SK-N-SH treated with all-trans-retinoic acid at 6 μM for 48 hours (cell line): ENCODE results near the gene UPP2.

Source experiments
- ARNTL ChIP-seq: fragments of 450-650 bp; formaldehyde crosslinking; IDR thresholded peaks from 2 replicates; pipeline ENCODE4 v1.5.0; 2020; ENCODE audit warnings: low read depth, mild to moderate bottlenecking, moderate library complexity, borderline replicate concordance
- ESRRG ChIP-seq: fragments of 250-450 bp; sonication (Bioruptor Pico); IDR thresholded peaks from 2 replicates; pipeline ENCODE4 v1.6.1; 2021; ENCODE audit warnings: mild to moderate bottlenecking
- GLIS3 ChIP-seq: fragments of 250-450 bp; sonication (Bioruptor Pico); IDR thresholded peaks from 2 replicates; pipeline ENCODE4 v1.5.0; 2020; ENCODE audit warnings: mild to moderate bottlenecking, moderate library complexity
- OSR1 ChIP-seq: fragments of 250-450 bp; sonication (Bioruptor Pico); IDR thresholded peaks from 2 replicates; pipeline ENCODE4 v1.8.0; 2022; ENCODE audit warnings: moderate library complexity, mild to moderate bottlenecking, inconsistent platforms
- PATZ1 ChIP-seq: fragments of 250-450 bp; sonication (Bioruptor Pico); IDR thresholded peaks from 2 replicates; pipeline ENCODE4 v1.8.0; 2020; ENCODE audit warnings: mild to moderate bottlenecking, moderate library complexity, borderline replicate concordance
- SNAI2 ChIP-seq: fragments of 250-450 bp; sonication (Bioruptor Pico); IDR thresholded peaks from 2 replicates; pipeline ENCODE4 v1.5.0; 2020; ENCODE audit warnings: mild to moderate bottlenecking, moderate library complexity
- TCF4 ChIP-seq: fragments of 250-450 bp; sonication (Bioruptor Pico); IDR thresholded peaks from 2 replicates; pipeline ENCODE4 v1.8.0; 2021; ENCODE audit warnings: mild to moderate bottlenecking, moderate library complexity, borderline replicate concordance
- ZC3H10 ChIP-seq: fragments of 250-450 bp; sonication (Bioruptor Pico); IDR thresholded peaks from 2 replicates; pipeline ENCODE4 v1.5.1; 2021; ENCODE audit warnings: mild to moderate bottlenecking, moderate library complexity
- ZFP30 ChIP-seq: fragments of 450-650 bp; formaldehyde crosslinking; IDR thresholded peaks from 2 replicates; pipeline ENCODE4 v1.5.0; 2022; ENCODE audit warnings: mild to moderate bottlenecking, moderate library complexity
- ZNF70 ChIP-seq: fragments of 450-650 bp; formaldehyde crosslinking; IDR thresholded peaks from 2 replicates; pipeline ENCODE4 v1.5.0; 2020; ENCODE audit warnings: mild to moderate bottlenecking, moderate library complexity
- ZNF8 ChIP-seq: fragments of 450-650 bp; formaldehyde crosslinking; IDR thresholded peaks from 2 replicates; pipeline ENCODE4 v1.5.0; 2020; ENCODE audit warnings: mild to moderate bottlenecking, moderate library complexity

- no peak for TF ChIP-seq ZC3H10 (CRISPR knock-in tag)
- no peak for TF ChIP-seq PATZ1 (CRISPR knock-in tag)
- TF ChIP-seq ZNF70 (CRISPR knock-in tag) = no peak
- no peak for TF ChIP-seq SNAI2 (CRISPR knock-in tag)
- no peak for TF ChIP-seq ESRRG (CRISPR knock-in tag)
- TF ChIP-seq ZFP30 (CRISPR knock-in tag) = no peak
- TF ChIP-seq OSR1 (CRISPR knock-in tag) = no peak
- no peak for TF ChIP-seq TCF4 (CRISPR knock-in tag)
- no peak for TF ChIP-seq GLIS3
- TF ChIP-seq ARNTL = no peak
- no peak for TF ChIP-seq ZNF8 (CRISPR knock-in tag)
Measured at GRCh38 chr2:158103411-158104012, 1.8 kb downstream of the UPP2 start.
